ENCODE measurements around the gene COQ5.
"Not testable (repeated sequence)": the region's sequence is repeated elsewhere in the genome, so short reads cannot be mapped to it uniquely, and the experiment has no call there.

Gene COQ5

GRCh38 chr12:120490833-120491512, 38.0 kb downstream of the COQ5 start:
- Histone ChIP-seq H3K4ac (ENCODE audit: low read depth, low read length) (no peak overlapping the region), H3K18ac (ENCODE audit: low read length) (no peak overlapping the region), H3K56ac (ENCODE audit: low read length) (no peak overlapping the region), H3K4me1 (ENCODE audit: control insufficient read depth, low read depth, low read length) (no peaks in the 10 kb centered on the region), H2BK15ac (replicated peaks; ENCODE audit: low read depth) (no peak overlapping the region), H3K79me1 (ENCODE audit: low read length) (no peaks in the 10 kb centered on the region), H3K9ac (ENCODE audit: low read length) (no peak overlapping the region), H3K4me3 (ENCODE audit: low read length) (no peak overlapping the region), H2BK5ac (ENCODE audit: low read length) (no peak overlapping the region), H3K79me2 (ENCODE audit: control insufficient read depth, insufficient read depth, low read length) (no peaks in the 10 kb centered on the region), H4K8ac (ENCODE audit: low read depth, low read length) (no peak overlapping the region), H4K5ac (ENCODE audit: low read length) (no peak overlapping the region), H2BK120ac (ENCODE audit: low read depth, low read length) (no peak overlapping the region), H2AK5ac (ENCODE audit: low read length) (no peak overlapping the region), H3K23ac (ENCODE audit: low read length) (no peak overlapping the region), H3K27ac (ENCODE audit: low read depth, low read length) (no peak overlapping the region), H3K4me2 (ENCODE audit: low read length) (no peak overlapping the region), H3K36me3 (ENCODE audit: control insufficient read depth, insufficient read depth, low read length) (no peaks in the 10 kb centered on the region), H3K27me3 (ENCODE audit: insufficient read depth, low read length, poor library complexity) (no peaks in the 10 kb centered on the region)
- no peak for DNase-seq
- no CpG with 5 or more reads among the region's 2 CpGs for WGBS (ENCODE audit: extremely low coverage, insufficient coverage, low lambda C conversion rate)

- DNase-seq, result peak; percentile 22
- Histone ChIP-seq H3K18ac (ENCODE audit: low read length) (no peak overlapping the region), H3K79me1 (ENCODE audit: low read length) (no peaks in the 10 kb centered on the region), H2BK5ac (ENCODE audit: low read length) (no peak overlapping the region), H3K9ac (ENCODE audit: low read length) (no peak overlapping the region), H3K23ac (ENCODE audit: low read length) (no peak overlapping the region), H2BK120ac (ENCODE audit: low read depth, low read length) (no peak overlapping the region), H4K8ac (ENCODE audit: low read depth, low read length) (no peak overlapping the region), H3K56ac (ENCODE audit: low read length) (no peak overlapping the region), H3K79me2 (ENCODE audit: control insufficient read depth, insufficient read depth, low read length) (no peaks in the 10 kb centered on the region), H4K5ac (ENCODE audit: low read length) (no peak overlapping the region), H3K4me3 (ENCODE audit: low read length) (no peak overlapping the region), H3K4ac (ENCODE audit: low read depth, low read length) (no peak overlapping the region), H3K4me2 (ENCODE audit: low read length) (no peak overlapping the region), H3K4me1 (ENCODE audit: control insufficient read depth, low read depth, low read length) (no peaks in the 10 kb centered on the region), H2BK15ac (replicated peaks; ENCODE audit: low read depth) (no peak overlapping the region), H2AK5ac (ENCODE audit: low read length) (no peak overlapping the region), H3K27ac (ENCODE audit: low read depth, low read length) (no peak overlapping the region), H3K36me3 (ENCODE audit: control insufficient read depth, insufficient read depth, low read length) (no peaks in the 10 kb centered on the region), H3K27me3 (ENCODE audit: insufficient read depth, low read length, poor library complexity) (no peaks in the 10 kb centered on the region)
- no CpG with 5 or more reads among the region's 5 CpGs for WGBS (ENCODE audit: extremely low coverage, insufficient coverage, low lambda C conversion rate)
Measured at GRCh38 chr12:120490325-120490724, 38.6 kb downstream of the COQ5 start.

GRCh38 chr12:120489018-120489417, 39.9 kb downstream of the COQ5 start:
- no peaks in the 10 kb centered on the region for H3K36me3 ChIP-seq (ENCODE audit: control insufficient read depth, insufficient read depth, low read length)
- no peak overlapping the region for H2BK15ac ChIP-seq (replicated peaks; ENCODE audit: low read depth)
- no peak overlapping the region for H2BK5ac ChIP-seq (ENCODE audit: low read length)
- H3K4me1 ChIP-seq (ENCODE audit: control insufficient read depth, low read depth, low read length), result no peaks in the 10 kb centered on the region
- no peak overlapping the region for H2BK120ac ChIP-seq (ENCODE audit: low read depth, low read length)
- H3K4ac ChIP-seq (ENCODE audit: low read depth, low read length), result no peak overlapping the region
- no CpG with 5 or more reads among the region's 4 CpGs for WGBS (ENCODE audit: extremely low coverage, insufficient coverage, low lambda C conversion rate)
- H3K4me3 ChIP-seq (ENCODE audit: low read length), result no peak overlapping the region
- H3K56ac ChIP-seq (ENCODE audit: low read length), result no peak overlapping the region
- H2AK5ac ChIP-seq (ENCODE audit: low read length), result no peak overlapping the region
- H3K79me1 ChIP-seq (ENCODE audit: low read length), result no peaks in the 10 kb centered on the region
- H3K23ac ChIP-seq (ENCODE audit: low read length), result no peak overlapping the region
- H3K27ac ChIP-seq (ENCODE audit: low read depth, low read length), result no peak overlapping the region
- no peak for DNase-seq
- no peak overlapping the region for H4K8ac ChIP-seq (ENCODE audit: low read depth, low read length)
- H3K4me2 ChIP-seq (ENCODE audit: low read length), result no peak overlapping the region
- H3K9ac ChIP-seq (ENCODE audit: low read length), result no peak overlapping the region
- no peak overlapping the region for H4K5ac ChIP-seq (ENCODE audit: low read length)
- H3K79me2 ChIP-seq (ENCODE audit: control insufficient read depth, insufficient read depth, low read length), result no peaks in the 10 kb centered on the region
- H3K27me3 ChIP-seq (ENCODE audit: insufficient read depth, low read length, poor library complexity), result no peaks in the 10 kb centered on the region
- H3K18ac ChIP-seq (ENCODE audit: low read length), result no peak overlapping the region

GRCh38 chr12:120488057-120488640, 40.8 kb downstream of the COQ5 start:
- Histone ChIP-seq H3K4me1 (ENCODE audit: control insufficient read depth, low read depth, low read length) (no peaks in the 10 kb centered on the region), H3K18ac (ENCODE audit: low read length) (no peak overlapping the region), H2BK120ac (ENCODE audit: low read depth, low read length) (no peak overlapping the region), H3K23ac (ENCODE audit: low read length) (no peak overlapping the region), H3K56ac (ENCODE audit: low read length) (no peak overlapping the region), H3K27ac (ENCODE audit: low read depth, low read length) (no peak overlapping the region), H3K4me2 (ENCODE audit: low read length) (no peak overlapping the region), H2BK5ac (ENCODE audit: low read length) (no peak overlapping the region), H3K79me2 (ENCODE audit: control insufficient read depth, insufficient read depth, low read length) (no peaks in the 10 kb centered on the region), H4K8ac (ENCODE audit: low read depth, low read length) (no peak overlapping the region), H3K36me3 (ENCODE audit: control insufficient read depth, insufficient read depth, low read length) (no peaks in the 10 kb centered on the region), H3K9ac (ENCODE audit: low read length) (no peak overlapping the region), H3K27me3 (ENCODE audit: insufficient read depth, low read length, poor library complexity) (no peaks in the 10 kb centered on the region), H2AK5ac (ENCODE audit: low read length) (no peak overlapping the region), H2BK15ac (replicated peaks; ENCODE audit: low read depth) (no peak overlapping the region), H3K4me3 (ENCODE audit: low read length) (no peak overlapping the region), H3K4ac (ENCODE audit: low read depth, low read length) (no peak overlapping the region), H3K79me1 (ENCODE audit: low read length) (no peaks in the 10 kb centered on the region), H4K5ac (ENCODE audit: low read length) (no peak overlapping the region)
- no peak for DNase-seq
- WGBS (ENCODE audit: extremely low coverage, insufficient coverage, low lambda C conversion rate), result no CpG with 5 or more reads among the region's 5 CpGs

- not testable (repeated sequence) for H3K4me2 ChIP-seq (ENCODE audit: low read length); DNase-seq; H2BK120ac ChIP-seq (ENCODE audit: low read depth, low read length); H2BK15ac ChIP-seq (replicated peaks; ENCODE audit: low read depth); H3K36me3 ChIP-seq (ENCODE audit: control insufficient read depth, insufficient read depth, low read length); H3K27ac ChIP-seq (ENCODE audit: low read depth, low read length); H3K79me1 ChIP-seq (ENCODE audit: low read length); H3K4me3 ChIP-seq (ENCODE audit: low read length); H3K23ac ChIP-seq (ENCODE audit: low read length); H3K4me1 ChIP-seq (ENCODE audit: control insufficient read depth, low read depth, low read length); H3K79me2 ChIP-seq (ENCODE audit: control insufficient read depth, insufficient read depth, low read length); H3K4ac ChIP-seq (ENCODE audit: low read depth, low read length); H4K8ac ChIP-seq (ENCODE audit: low read depth, low read length); H2BK5ac ChIP-seq (ENCODE audit: low read length); H3K18ac ChIP-seq (ENCODE audit: low read length); H2AK5ac ChIP-seq (ENCODE audit: low read length); H3K9ac ChIP-seq (ENCODE audit: low read length); H3K27me3 ChIP-seq (ENCODE audit: insufficient read depth, low read length, poor library complexity); H3K56ac ChIP-seq (ENCODE audit: low read length); H4K5ac ChIP-seq (ENCODE audit: low read length)
- no CpG with 5 or more reads among the region's 7 CpGs for WGBS (ENCODE audit: extremely low coverage, insufficient coverage, low lambda C conversion rate)
Measured at GRCh38 chr12:120487552-120487951, 41.4 kb downstream of the COQ5 start.

Measured in mesendoderm (in vitro differentiated cells).